ENCODE data around the gene DUSP1. TPM values are rescaled to one million over a fixed set of nuclear protein-coding genes. Genes with fewer than 3 reads are reported as not detected.

DUSP1 gene
- polyA plus RNA-seq, 1 experiment, result 432 TPM

GRCh38 chr5:172757394-172758010, 13.5 kb downstream of the DUSP1 start:
- no peaks in the 10 kb centered on the region for H3K36me3 ChIP-seq (ENCODE audit: control insufficient read depth, insufficient read depth, low read length)
- ChIA-PET POLR2A (interaction anchor here (1.1 kb wide), 1 partner anchor 14 kb away, joined by 5 read pairs; the partner anchor contains the start of gene DUSP1), CTCF (interaction anchor here (1.7 kb wide), 1 partner anchor 175 kb away, joined by 4 read pairs; no protein-coding TSS in a partner anchor)
- no peak for DNase-seq (ENCODE audit: low read depth)
- TF ChIP-seq CTCF (IDR thresholded peaks at IDR 0.05; ENCODE audit: insufficient read depth, low read depth, low read length), result no peak
- H3K27me3 ChIP-seq (ENCODE audit: control insufficient read depth, insufficient read depth, low read length), result no peaks in the 10 kb centered on the region
- H3K4me3 ChIP-seq (ENCODE audit: low read depth, low read length), result no peak overlapping the region

GRCh38 chr5:172756764-172757393, 14.1 kb downstream of the DUSP1 start:
- Histone ChIP-seq H3K4me3 (ENCODE audit: low read depth, low read length) (no peak overlapping the region), H3K36me3 (ENCODE audit: control insufficient read depth, insufficient read depth, low read length) (no peaks in the 10 kb centered on the region), H3K27me3 (ENCODE audit: control insufficient read depth, insufficient read depth, low read length) (no peaks in the 10 kb centered on the region)
- POLR2A ChIA-PET, result no interaction called here
- no peak for DNase-seq (ENCODE audit: low read depth)
- CTCF ChIA-PET, result no interaction called here
- TF ChIP-seq CTCF (IDR thresholded peaks at IDR 0.05; ENCODE audit: insufficient read depth, low read depth, low read length), result no peak

DNA sequence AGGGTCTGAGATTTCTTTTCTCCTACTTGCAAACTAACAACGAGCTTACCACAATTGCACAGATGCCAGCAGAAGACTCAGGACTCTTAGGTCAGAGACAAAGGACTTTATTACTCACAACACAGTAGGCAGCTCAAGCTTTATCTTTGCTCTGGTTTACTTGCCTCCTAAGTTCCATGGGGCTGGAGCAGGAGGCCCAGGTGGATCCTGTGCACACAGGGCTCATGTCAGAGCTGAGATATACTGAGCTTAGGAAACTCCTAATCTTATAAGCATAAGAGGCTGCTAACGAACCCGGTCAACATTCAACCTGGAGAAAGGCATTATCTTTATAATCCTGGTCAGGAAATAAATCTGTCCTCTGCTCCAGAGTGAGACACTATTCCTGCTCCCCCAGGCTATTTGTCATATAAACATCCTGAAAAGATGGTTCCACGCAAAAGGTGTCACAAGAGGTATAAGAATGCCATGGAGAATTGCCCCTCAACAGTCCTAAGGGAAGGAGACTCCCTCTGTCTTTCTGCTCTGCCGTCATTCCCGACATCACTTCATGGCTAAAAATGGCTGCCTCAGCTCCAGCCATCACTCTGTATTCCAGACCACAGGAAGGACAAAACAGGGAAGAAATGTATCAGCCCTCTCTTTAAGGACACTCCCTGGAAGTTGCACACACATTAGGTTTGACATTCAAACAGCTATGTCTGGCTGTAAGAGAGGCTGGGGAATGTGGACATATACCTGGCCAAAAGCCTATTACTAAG, 16.2 kb downstream of the DUSP1 start:
- no peak for DNase-seq (ENCODE audit: low read depth)
- no peak for TF ChIP-seq CTCF (IDR thresholded peaks at IDR 0.05; ENCODE audit: insufficient read depth, low read depth, low read length)
- ChIA-PET POLR2A (no interaction called here), CTCF (interaction anchor here (1.3 to 3.1 kb wide), 4 partner anchors 10 to 40 kb away, joined by 4 to 6 read pairs (median 5); partner anchors contain the start of gene DUSP1)
- Histone ChIP-seq H3K27me3 (ENCODE audit: control insufficient read depth, insufficient read depth, low read length) (no peaks in the 10 kb centered on the region), H3K36me3 (ENCODE audit: control insufficient read depth, insufficient read depth, low read length) (no peaks in the 10 kb centered on the region), H3K4me3 (ENCODE audit: low read depth, low read length) (no peak overlapping the region)

DNA sequence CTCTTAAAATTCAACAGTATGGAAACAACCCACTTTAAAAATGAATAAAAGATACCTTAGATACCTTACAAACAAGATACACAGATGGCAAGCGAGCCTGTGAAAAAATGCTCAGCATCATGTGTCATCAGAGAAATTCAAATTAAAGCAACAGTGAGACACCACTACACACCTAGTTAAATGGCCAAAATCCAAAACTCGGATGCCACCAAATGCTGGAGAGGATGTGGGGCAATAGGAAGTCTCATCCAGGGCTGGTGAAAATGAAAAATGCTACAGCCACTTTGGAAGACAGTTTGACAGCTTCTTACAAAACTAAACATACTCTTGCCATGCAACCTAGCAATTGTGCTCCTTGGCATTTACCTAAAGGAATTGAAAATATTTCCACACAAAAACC, 17.9 kb downstream of the DUSP1 start:
- Histone ChIP-seq H3K27me3 (ENCODE audit: control insufficient read depth, insufficient read depth, low read length) (no peaks in the 10 kb centered on the region), H3K36me3 (ENCODE audit: control insufficient read depth, insufficient read depth, low read length) (no peaks in the 10 kb centered on the region), H3K4me3 (ENCODE audit: low read depth, low read length) (no peak overlapping the region)
- TF ChIP-seq CTCF (IDR thresholded peaks at IDR 0.05; ENCODE audit: insufficient read depth, low read depth, low read length), result no peak
- DNase-seq (ENCODE audit: low read depth), result no peak
- ChIA-PET POLR2A (no interaction called here), CTCF (interaction anchor here (1.5 to 3.1 kb wide), 2 partner anchors 12 to 38 kb away, joined by 6 to 7 read pairs; no protein-coding TSS in a partner anchor)
